ENCODE measurements around the gene AHSG. TPM values are rescaled to one million over a fixed set of nuclear protein-coding genes. Genes with fewer than 3 reads are reported as not detected.

AHSG gene
- total RNA-seq, 1 donor from 2014 or later, result 0.47 TPM

DNA sequence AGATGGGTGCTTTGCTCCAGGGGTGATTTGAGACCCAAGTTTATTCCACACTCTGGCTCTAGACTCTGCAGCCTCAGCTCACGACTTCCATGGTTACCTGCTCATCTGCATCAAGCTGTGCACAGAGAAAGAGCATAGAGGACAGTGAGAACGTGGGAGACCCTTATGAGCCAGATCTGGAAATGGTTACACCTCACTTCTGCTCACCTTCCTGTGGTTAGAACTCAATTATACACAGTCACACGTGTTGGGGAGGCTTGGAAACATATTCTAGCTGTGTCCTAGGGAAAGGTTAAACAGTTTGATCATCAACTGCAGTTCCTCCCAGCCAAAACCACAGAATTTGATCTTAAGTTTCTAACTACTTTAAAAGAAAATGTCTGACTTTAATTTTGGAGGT, 29.2 kb downstream of the AHSG start:
- DNase-seq, result no peak

DNA sequence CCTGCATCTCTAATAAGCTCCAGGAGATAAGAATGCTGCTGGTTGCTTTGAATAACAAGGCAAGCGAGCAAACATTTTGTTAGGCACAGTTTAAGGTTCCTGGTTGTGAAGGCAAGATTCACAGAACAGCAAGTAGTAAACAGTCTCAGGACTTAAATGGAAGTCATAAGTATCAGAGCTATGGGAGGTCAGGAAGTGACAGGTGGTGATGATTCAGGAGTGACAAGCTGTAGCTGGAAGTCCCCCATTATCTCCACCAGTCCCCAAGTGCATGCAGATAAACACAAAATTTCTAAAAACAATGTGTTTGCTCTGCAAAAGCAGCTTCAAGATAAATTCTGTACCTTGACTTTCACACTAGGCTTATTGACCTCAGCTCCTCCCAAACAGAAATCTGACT, 30.6 kb downstream of the AHSG start:
- DNase-seq, result no peak

DNA sequence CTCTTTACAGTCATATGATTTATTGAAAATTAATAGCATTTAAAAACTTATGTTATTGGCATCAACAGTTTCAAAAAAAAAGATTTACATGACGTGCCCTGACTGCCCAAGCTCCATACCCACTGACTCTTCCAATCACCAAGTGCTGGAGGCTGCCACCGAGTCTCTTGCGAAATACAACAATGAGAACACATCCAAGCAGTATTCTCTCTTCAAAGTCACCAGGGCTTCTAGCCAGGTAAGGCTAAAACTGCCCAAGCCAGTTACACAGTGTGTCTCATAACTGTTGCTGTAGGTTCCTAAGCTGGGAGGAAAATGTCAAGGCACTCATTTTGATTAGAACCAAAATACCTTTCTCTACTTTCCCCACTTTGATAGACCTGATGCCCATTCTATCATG, 31.8 kb downstream of the AHSG start:
- DNase-seq, result no peak

DNA sequence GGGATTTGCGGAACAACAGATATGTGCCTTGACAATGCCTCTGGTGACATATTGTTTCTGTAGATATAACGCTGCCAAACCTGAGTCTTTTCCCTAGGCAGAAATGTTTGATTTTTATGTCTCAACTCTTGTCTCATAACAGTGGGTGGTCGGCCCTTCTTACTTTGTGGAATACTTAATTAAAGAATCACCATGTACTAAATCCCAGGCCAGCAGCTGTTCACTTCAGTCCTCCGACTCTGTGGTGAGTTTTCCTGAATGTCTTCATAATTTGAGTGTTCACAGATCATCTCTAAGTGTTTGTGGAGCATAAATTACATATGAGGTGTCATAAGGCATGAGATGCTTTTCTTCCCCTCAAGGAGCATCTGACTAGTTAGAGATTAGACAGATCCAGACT, 33.2 kb downstream of the AHSG start:
- DNase-seq, result no peak

DNA sequence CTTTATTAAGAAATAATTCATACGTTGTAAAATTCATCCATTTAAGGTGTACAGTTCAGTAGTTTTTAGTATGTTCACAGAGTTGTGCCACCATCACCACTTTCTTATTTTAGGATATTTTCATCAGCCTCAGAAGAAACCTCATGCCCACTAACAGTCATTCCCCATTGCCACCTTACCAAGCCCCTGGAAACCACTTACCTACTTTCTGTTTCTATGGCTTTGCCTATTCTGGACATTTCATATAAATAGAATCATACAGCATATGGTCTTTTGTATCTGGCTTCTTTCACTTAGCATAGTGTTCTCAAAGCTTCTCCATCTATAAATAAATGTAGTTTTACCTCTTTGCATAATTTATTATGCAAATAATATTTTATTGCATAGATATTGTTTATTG, 34.0 kb downstream of the AHSG start:
- no peak for DNase-seq

DNA sequence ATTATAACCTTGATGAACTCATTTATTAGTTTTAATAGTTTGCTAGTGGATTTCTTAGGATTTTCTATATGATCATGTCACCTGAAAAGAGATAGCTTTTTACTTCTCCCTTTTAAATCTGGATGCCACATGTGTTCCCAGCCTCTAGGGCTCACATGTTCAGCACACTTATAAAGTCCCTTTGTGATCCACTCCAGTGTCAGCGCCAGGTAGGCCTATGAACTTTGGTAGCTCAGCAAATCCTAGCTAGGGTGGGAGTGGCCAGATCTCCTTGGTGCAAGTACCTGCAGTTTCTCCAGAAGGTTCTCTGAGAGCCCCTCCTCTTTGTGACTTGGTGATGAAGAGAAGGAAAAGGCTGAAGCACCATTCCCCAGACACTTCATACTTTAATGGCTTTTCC, 36.0 kb downstream of the AHSG start:
- DNase-seq, result no peak

DNA sequence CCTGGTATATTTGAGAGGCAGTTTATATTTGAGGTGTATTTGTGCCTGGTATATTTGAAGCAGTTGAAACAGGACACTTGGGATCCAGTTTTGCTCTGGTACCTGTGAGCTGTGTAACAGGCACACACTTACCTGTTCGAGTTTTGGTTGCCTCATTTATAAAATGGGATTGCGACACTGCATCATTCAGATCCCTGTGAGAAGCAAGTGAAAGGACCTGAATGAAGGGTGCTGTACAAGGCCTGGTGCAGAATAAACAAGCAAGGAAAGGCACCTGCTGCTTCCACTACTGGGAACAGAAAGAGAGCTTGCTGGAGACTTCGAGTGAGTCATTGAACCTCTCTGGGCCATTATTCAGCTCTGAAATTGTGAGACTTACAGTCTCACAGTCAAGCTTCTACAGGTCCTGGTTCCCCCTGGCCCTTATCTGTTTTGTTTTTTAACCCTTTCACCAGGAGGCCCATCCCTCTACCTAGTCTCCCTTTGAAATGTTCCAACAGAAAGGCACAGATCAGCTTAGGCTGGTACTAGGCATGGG, 38.9 kb downstream of the AHSG start:
- DNase-seq, result no peak

DNA sequence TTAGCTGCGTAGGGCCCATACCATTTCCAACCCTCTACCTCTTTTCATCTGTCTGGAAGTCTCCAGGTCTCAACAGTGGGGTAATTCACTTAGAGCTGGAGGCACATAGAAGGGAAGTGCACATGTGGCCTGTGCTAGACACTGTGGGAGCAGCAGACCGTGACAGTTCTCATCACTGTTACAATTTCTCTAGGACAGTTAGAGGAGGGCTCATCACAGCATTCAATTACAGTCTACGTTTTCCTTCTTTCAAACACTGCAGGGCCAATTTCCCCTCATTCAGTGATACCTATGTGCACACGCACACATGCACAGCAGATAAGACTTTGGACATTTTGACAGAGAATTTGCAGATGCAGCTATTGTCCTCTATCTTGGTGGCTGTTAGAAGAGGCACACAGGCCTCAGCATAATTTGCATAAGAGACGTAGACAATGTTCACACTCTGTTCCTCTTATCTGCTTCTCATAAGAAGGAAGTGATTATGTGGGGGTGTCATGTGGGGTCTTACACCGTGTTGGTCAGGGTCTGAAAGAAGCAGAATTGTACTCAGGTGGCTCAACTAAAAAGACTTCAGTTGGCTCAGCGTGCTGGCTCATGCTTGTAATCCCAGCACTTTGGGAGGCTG, 40.3 kb downstream of the AHSG start:
- DNase-seq, result no peak

DNA sequence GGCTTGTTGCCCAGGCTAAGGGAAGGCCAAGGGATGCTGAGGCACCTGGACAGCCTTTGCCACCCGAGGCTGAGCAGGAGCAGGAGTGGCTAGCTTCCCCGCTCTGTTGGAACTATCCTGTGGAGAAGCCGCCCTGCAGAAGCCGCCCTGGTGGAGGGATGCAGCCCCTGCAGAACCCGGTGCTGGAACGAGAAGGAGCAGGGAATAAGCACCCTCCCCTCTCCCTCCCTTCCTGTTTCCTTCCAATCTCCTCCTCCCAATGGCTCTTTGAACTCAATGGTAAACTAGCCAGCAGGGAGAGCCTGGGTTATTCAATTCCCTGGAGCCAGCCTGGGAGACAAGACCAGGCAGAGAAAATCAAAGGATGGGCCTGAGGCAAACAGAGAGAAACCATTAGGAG, 41.1 kb downstream of the AHSG start:
- DNase-seq, result no peak

DNA sequence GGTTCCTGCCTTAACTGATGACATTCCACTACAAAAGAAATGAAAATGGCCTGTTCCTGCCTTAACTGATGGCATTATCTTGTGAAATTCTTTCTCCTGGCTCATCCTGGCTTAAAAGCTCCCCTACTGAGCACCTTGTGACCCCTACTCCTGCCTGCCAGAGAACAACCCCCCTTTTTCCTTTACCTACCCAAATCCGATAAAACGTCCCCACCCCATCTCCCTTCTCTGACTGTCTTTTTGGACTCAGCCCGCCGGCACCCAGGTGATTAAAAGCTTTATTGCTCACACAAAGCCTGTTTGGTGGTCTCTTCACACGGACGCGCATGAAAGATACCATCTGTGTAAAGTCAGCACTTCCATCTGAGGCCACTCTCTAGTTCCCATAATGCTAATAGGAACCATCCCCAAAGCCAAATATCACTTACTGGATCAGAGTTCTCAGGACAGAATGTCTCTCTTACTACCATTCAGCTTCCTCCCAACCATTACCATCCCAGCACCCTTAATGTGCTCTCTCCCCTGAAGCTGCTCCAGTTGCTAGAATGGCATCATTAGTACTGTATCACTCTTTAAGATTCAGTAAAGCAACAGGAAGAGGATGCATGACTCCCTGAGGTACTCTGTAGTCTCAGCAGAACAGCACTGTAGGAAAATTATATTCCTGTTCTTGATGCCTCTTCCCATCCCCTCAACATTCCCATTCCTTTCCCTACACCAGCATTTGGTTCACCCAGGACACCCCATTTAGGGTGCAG, 50.7 kb downstream of the AHSG start:
- DNase-seq, result no peak

DNA sequence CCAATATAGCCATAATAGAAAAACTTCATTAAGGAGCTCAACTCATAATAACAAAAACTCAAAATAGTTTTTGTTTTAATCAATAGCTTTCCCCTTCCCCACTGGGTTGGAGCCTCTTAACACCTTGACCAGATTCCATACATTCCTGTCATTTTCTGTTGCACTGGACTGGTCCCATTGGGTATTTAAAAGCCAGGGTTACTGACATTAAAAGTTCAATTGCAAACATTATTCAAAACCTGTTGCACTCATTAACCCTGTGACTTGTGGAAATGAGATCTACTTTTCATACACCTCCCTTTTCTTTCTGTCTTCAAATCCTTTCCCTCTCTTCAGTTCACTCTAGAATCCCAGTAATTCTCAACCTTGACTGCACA, 51.2 kb downstream of the AHSG start:
- DNase-seq, result no peak

DNA sequence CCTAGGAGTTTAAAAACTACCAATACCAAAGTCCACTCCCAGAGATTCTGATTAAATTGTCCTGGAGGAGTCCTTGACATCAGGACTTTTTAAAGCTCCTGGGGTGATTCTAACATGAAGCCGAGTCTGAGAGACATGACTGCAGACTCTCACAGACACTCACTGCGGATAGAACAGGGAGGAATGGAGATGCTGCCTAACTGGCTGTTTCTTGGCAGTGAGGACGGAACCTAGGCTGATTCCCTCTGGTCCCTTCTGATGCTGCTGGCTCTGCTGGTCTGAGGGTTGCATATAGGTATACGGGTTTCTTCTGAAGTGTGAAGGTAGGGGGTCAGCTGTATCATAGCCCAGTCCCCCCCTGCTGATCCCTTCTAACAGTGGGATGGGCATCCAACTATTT, 51.6 kb downstream of the AHSG start:
- no peak for DNase-seq

DNA sequence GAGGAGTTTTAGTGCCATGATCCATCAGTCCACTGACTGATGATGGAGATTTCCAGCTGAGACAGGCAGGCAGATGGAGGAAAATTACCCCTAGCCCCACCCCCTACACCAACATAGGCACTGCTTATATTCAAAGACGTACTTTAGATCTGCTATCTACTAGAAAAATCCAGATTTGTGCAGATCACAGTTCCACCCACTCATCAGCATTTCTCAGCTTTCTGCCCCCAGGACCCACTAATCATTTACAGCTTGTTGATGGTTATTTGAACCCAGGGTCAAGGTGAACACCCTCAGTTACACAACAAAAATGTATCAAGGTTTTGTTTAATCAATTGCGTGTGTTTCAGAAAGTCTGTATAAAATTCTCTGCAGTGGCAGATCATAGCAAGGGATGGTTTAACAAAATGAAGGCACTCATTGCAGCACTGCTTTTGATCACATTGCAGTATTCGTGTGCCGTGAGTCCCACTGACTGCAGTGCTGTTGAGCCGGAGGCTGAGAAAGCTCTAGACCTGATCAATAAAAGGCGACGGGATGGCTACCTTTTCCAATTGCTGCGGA, 52.8 kb downstream of the AHSG start, which contains the start of gene HRG:
HRG (plus strand) TSS at position 390 of the 564 bp plus-strand sequence; CDS start at position 408, 18 bp downstream.
- no peak for DNase-seq

DNA sequence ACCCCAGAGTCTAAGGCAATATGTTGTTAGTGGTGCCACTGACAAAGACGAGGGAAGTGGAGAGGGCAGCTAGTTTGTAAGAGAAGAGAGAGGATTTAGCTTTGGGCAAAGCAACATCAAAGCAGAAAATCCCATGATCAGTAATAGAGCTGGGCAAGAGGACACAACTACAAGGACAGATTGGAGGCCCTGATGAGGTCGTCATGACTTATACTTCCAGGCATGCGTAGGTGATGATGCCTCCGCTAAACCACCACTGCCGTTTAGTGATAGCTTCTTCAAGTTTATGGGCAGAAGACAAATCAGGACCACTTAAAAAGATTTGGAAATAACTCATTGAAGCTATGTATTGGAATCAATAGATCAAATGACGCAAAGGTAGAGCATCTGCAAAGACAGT, 55.6 kb downstream of the AHSG start:
- DNase-seq, result no peak

DNA sequence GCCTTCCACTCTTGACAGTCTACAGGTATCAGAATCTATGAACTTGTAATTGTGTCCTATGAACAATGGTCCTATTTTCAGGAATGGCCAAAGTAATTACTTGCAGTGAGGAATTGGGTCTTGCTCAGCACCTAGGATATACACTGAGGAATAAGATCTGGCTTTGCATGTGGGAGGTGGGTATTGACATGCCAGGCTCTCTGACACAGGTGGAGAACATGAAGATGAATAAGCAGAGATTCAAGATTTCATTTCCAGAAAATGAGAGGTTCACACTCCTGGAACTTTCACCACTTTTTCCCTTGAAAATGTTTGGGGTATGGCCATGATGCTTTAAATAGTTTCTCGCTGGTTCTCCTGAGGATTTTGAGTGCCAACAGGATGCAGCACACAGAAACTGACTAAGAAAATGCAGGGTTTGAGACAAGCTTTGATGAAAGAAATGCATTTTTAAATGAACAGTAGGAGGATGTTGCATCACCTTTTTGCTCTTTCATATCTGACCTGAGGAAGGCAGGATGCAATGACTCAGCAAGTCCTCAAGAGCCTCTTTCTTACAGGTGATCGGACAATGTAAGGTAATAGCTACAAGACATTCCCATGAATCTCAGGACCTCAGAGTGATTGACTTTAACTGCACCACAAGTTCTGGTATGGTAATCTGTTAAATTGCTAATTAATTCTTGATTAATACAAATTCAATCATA, 56.7 kb downstream of the AHSG start:
- DNase-seq, result no peak

DNA sequence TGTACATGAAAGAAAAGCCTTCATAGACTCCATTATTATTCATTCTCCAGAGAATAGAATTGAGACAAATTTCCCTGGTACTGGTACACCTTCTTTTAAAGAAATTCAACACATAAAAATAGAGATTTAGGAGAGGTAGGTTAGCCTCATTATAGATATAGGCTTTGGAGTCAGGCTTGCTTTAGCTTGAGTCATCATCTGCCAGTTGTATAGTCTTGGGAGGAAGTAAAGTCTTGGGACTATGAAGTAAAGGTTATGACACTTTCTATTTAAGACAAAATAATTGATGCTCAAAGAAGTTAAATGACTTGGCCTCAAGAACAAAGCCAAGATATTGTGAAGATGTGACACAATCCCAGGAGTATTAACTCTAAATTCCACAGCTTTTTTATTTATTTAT, 57.3 kb downstream of the AHSG start:
- DNase-seq, result no peak

Small RNA genes lying within 50 kb of the gene (small RNA-seq; reads per million reads assigned to genes)
- gene RF00017, result not detected

Other genes with a start within 250 kb of the AHSG start
- gene CRYGS, start 68.7 kb upstream of the AHSG start, total RNA-seq, result 1.6 TPM
- gene TBCCD1, start 45.7 kb upstream of the AHSG start, total RNA-seq, result 37.1 TPM
- 34.9 TPM for gene DNAJB11, start 42.3 kb upstream of the AHSG start, total RNA-seq
- gene FETUB, start 27.3 kb downstream of the AHSG start, total RNA-seq, result not detected
- gene HRG, start 53.0 kb downstream of the AHSG start, total RNA-seq, result not detected
- gene KNG1, start 104.3 kb downstream of the AHSG start, total RNA-seq, result not detected
- gene EIF4A2, start 170.5 kb downstream of the AHSG start, total RNA-seq, result 1,423 TPM
- gene RFC4, start 193.4 kb downstream of the AHSG start, total RNA-seq, result 29.8 TPM
- gene ADIPOQ, start 229.7 kb downstream of the AHSG start, total RNA-seq, result not detected

Data from occipital lobe (tissue), 3 donors.